ENCODE data around the gene MLF2. TPM values are rescaled to one million over a fixed set of nuclear protein-coding genes. Genes with fewer than 3 reads are reported as not detected.

MLF2 gene
- total and polyA plus RNA-seq, 10 of the 15 experiments (the other 5 are each of a cell fraction or from before 2014, with no cell fraction given) = 13.5 to 222 (median 130) TPM

DNA sequence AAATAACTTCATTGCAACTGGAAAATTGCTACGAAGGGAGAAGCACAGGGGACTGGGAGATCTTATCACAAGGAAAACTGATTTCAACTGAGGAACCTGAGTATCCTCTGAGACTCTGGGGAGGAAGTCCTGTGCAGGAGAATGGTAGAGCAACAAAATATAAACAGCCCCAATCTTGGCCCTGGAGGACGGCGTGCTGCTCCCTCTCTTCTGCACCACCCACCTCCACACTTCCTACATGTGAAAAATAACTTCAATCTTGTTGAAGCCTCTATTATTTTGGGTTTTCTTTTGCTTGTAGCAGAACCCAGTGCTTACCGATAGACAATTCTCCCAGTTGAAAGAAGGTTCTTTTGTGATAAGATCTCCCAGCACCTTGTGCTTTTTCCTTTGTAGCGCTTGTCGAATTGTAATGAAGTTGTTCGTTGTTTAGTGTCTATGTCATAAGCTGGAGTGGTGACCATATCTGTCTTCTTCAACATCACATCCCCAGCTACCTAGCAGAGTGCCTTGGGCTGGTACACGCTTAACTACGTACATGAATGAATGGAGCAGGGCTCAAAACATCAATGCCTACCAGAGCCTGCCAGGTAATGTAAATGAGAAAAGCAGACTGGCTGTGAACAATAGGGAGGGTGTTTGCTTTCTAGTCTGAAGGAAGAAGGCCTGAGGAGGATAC lies 33.6 kb upstream of the MLF2 start:
- Histone ChIP-seq H3K79me2 (ENCODE audit: control insufficient read depth, insufficient read depth, low read length) (no peaks in the 10 kb centered on the region), H3K27ac (ENCODE audit: control insufficient read depth, insufficient read depth) (no peak overlapping the region), H4K20me1 (ENCODE audit: control insufficient read depth, insufficient read depth) (no peaks in the 10 kb centered on the region), H3K27me3 (replicated peaks in 1 of 2; ENCODE audit: control insufficient read depth in 2 of 2, insufficient read depth in 2 of 2, low read length in 1 of 2) (no peaks in the 10 kb centered on the region), H3K9ac (ENCODE audit: control insufficient read depth, insufficient read depth, low read length) (no peak overlapping the region), H3K4me3 (no peak overlapping the region), H3K4me2 (ENCODE audit: control insufficient read depth, insufficient read depth) (no peak overlapping the region), H2AFZ (ENCODE audit: control insufficient read depth, low read depth, low read length) (no peak overlapping the region), H3K36me3 (ENCODE audit: control insufficient read depth in 2 of 2, insufficient read depth in 2 of 2, low read length in 1 of 2) (no peaks in the 10 kb centered on the region), H3K4me1 (ENCODE audit: control insufficient read depth, insufficient read depth, low read length) (0 out of 2 replicates have a peak, but pooled peaks cover 2% of the 10 kb centered on the region), H3K9me3 (replicated peaks; ENCODE audit: control insufficient read depth, insufficient read depth, low read length) (no peaks in the 10 kb centered on the region)
- no peak for TF ChIP-seq MTA2 (IDR thresholded peaks at IDR 0.05; ENCODE audit: low read depth)
- intact Hi-C loops (cut with micrococcal nuclease; ENCODE audit: unreplicated experiment) = no loop called here
- ChIA-PET CTCF (interaction anchor here (0.6 to 0.7 kb wide), 2 partner anchors 26 to 34 kb away, joined by 3 read pairs; no protein-coding TSS in a partner anchor), SMC1A (ENCODE audit: uncharacterized antibody, unreplicated experiment) (interaction anchor here (0.9 to 1.1 kb wide), 2 partner anchors 9 to 10 kb away, joined by 3 to 4 read pairs; no protein-coding TSS in a partner anchor), POLR2A (interaction anchor here (0.5 to 0.8 kb wide), 3 partner anchors 22 to 174 kb away, joined by 3 to 7 read pairs (median 3); no protein-coding TSS in a partner anchor), RAD21 (ENCODE audit: unreplicated experiment) (interaction anchor here (1.0 kb wide), 1 partner anchor 27 kb away, joined by 4 read pairs; no protein-coding TSS in a partner anchor)
- in situ Hi-C loops (cut with MboI) = no loop called here
- FAIRE-seq (no peak), ATAC-seq (no peak), DNase-seq (ENCODE audit: low read depth, low spot score) (no peak)
- BruUV-seq (replicated peaks) = no TSS peak
- WGBS (ENCODE audit: insufficient coverage, insufficient replicate concordance, low lambda C conversion rate, missing lambda C conversion rate) = 89% methylated on average over 9 of the region's 9 CpGs

- no peaks in the 10 kb centered on the region for H3K36me3 ChIP-seq (ENCODE audit: control insufficient read depth in 2 of 2, insufficient read depth in 2 of 2, low read length in 1 of 2)
- no peaks in the 10 kb centered on the region for H4K20me1 ChIP-seq (ENCODE audit: control insufficient read depth, insufficient read depth)
- no peak overlapping the region for H3K4me2 ChIP-seq (ENCODE audit: control insufficient read depth, insufficient read depth)
- 0 out of 2 replicates have a peak, but pooled peaks cover 2% of the 10 kb centered on the region for H3K4me1 ChIP-seq (ENCODE audit: control insufficient read depth, insufficient read depth, low read length)
- ChIA-PET POLR2A (interaction anchor here (1.0 kb wide), 1 partner anchor 68 kb away, joined by 3 read pairs; the partner anchor contains the start of gene USP5), SMC1A (ENCODE audit: uncharacterized antibody, unreplicated experiment) (interaction anchor here (1.6 to 2.3 kb wide), 2 partner anchors 18 to 31 kb away, joined by 7 read pairs; partner anchors contain the start of gene PTMS), CTCF (interaction anchor here (0.7 to 2.8 kb wide), 7 partner anchors 11 to 85 kb away, joined by 3 to 17 read pairs (median 5); partner anchors contain the start of gene MLF2), RAD21 (ENCODE audit: unreplicated experiment) (interaction anchor here (0.9 kb wide), 1 partner anchor 49 kb away, joined by 3 read pairs; no protein-coding TSS in a partner anchor)
- FAIRE-seq (no peak), ATAC-seq (no peak), DNase-seq (ENCODE audit: low read depth, low spot score) (no peak)
- intact Hi-C loops (cut with micrococcal nuclease; ENCODE audit: unreplicated experiment) (no loop called here), in situ Hi-C loops (cut with MboI) (no loop called here)
- WGBS (ENCODE audit: insufficient coverage, insufficient replicate concordance, low lambda C conversion rate, missing lambda C conversion rate) = 59% methylated on average over 5 of the region's 5 CpGs
- no peaks in the 10 kb centered on the region for H3K79me2 ChIP-seq (ENCODE audit: control insufficient read depth, insufficient read depth, low read length)
- BruUV-seq (replicated peaks) = no TSS peak
- H3K9ac ChIP-seq (ENCODE audit: control insufficient read depth, insufficient read depth, low read length) = no peak overlapping the region
- H3K4me3 ChIP-seq = no peak overlapping the region
- no peaks in the 10 kb centered on the region for H3K9me3 ChIP-seq (replicated peaks; ENCODE audit: control insufficient read depth, insufficient read depth, low read length)
- H3K27me3 ChIP-seq (replicated peaks in 1 of 2; ENCODE audit: control insufficient read depth in 2 of 2, insufficient read depth in 2 of 2, low read length in 1 of 2) = no peaks in the 10 kb centered on the region
- no peak overlapping the region for H3K27ac ChIP-seq (ENCODE audit: control insufficient read depth, insufficient read depth)
- H2AFZ ChIP-seq (ENCODE audit: control insufficient read depth, low read depth, low read length) = no peak overlapping the region
- TF ChIP-seq NFYB (IDR thresholded peaks at IDR 0.05; ENCODE audit: insufficient read depth, low read depth, low read length) (no peak), EGR1 (IDR thresholded peaks at IDR 0.05; ENCODE audit: borderline replicate concordance in 1 of 2, low read depth in 2 of 2, low read length in 2 of 2) (no peak), MYC (IDR thresholded peaks at IDR 0.05; ENCODE audit: insufficient read depth, insufficient read length, insufficient replicate concordance, low read length, severe bottlenecking) (no peak), CREB1 (IDR thresholded peaks at IDR 0.05; ENCODE audit: low read depth) (no peak)
- TF ChIP-seq, protein P1, sequence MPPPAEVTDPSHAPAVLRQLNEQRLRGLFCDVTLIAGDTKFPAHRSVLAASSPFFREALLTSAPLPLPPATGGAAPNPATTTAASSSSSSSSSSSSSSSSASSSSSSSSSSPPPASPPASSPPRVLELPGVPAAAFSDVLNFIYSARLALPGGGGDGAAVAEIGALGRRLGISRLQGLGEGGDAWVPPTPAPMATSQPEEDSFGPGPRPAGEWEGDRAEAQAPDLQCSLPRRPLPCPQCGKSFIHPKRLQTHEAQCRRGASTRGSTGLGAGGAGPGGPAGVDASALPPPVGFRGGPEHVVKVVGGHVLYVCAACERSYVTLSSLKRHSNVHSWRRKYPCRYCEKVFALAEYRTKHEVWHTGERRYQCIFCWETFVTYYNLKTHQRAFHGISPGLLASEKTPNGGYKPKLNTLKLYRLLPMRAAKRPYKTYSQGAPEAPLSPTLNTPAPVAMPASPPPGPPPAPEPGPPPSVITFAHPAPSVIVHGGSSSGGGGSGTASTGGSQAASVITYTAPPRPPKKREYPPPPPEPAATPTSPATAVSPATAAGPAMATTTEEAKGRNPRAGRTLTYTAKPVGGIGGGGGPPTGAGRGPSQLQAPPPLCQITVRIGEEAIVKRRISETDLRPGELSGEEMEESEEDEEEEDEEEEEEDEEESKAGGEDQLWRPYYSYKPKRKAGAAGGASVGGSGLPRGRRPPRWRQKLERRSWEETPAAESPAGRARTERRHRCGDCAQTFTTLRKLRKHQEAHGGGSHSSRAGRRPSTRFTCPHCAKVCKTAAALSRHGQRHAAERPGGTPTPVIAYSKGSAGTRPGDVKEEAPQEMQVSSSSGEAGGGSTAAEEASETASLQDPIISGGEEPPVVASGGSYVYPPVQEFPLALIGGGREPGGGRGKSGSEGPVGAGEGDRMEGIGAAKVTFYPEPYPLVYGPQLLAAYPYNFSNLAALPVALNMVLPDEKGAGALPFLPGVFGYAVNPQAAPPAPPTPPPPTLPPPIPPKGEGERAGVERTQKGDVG (CRISPR knock-in tag; IDR thresholded peaks at IDR 0.05) = no peak
- TF ChIP-seq, protein P2, sequence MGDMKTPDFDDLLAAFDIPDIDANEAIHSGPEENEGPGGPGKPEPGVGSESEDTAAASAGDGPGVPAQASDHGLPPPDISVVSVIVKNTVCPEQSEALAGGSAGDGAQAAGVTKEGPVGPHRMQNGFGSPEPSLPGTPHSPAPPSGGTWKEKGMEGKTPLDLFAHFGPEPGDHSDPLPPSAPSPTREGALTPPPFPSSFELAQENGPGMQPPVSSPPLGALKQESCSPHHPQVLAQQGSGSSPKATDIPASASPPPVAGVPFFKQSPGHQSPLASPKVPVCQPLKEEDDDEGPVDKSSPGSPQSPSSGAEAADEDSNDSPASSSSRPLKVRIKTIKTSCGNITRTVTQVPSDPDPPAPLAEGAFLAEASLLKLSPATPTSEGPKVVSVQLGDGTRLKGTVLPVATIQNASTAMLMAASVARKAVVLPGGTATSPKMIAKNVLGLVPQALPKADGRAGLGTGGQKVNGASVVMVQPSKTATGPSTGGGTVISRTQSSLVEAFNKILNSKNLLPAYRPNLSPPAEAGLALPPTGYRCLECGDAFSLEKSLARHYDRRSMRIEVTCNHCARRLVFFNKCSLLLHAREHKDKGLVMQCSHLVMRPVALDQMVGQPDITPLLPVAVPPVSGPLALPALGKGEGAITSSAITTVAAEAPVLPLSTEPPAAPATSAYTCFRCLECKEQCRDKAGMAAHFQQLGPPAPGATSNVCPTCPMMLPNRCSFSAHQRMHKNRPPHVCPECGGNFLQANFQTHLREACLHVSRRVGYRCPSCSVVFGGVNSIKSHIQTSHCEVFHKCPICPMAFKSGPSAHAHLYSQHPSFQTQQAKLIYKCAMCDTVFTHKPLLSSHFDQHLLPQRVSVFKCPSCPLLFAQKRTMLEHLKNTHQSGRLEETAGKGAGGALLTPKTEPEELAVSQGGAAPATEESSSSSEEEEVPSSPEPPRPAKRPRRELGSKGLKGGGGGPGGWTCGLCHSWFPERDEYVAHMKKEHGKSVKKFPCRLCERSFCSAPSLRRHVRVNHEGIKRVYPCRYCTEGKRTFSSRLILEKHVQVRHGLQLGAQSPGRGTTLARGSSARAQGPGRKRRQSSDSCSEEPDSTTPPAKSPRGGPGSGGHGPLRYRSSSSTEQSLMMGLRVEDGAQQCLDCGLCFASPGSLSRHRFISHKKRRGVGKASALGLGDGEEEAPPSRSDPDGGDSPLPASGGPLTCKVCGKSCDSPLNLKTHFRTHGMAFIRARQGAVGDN (IDR thresholded peaks at IDR 0.05) = no peak
These were observed 31.8 kb upstream of the MLF2 start for GRCh38 chr12:6784761-6785160.

Data from GM12878 (cell line).